ENCODE results near the gene IFT122.

GRCh38 chr3:129415378-129415777, 24.6 kb upstream of the IFT122 start:
- TF ChIP-seq CTCF (IDR thresholded peaks at IDR 0.05) (no peak), EP300 (IDR thresholded peaks at IDR 0.05) (no peak), POLR2AphosphoS5 (IDR thresholded peaks at IDR 0.05) (no peak)
